GM18505 (cell line): ENCODE measurements around the gene NUDCD3.

Source experiments
- ATAC-seq: cut with Tn5 transposase; IDR thresholded peaks from one replicate; pipeline ENCODE4 v1.9.1; 2021; ENCODE audit not compliant: unreplicated experiment
- POLR2A ChIP-seq: IDR thresholded peaks from 4 replicates; pipeline ENCODE4 v1.6.1; 2011; ENCODE audit warnings: borderline replicate concordance; ENCODE audit not compliant: insufficient read depth, insufficient read length; ENCODE audit errors: extremely low read depth

NUDCD3 gene

GRCh38 chr7:44382459-44383265 lies 107.8 kb downstream of the NUDCD3 start:
- no peak for TF ChIP-seq POLR2A
- ATAC-seq = no peak

- no peak for TF ChIP-seq POLR2A
- ATAC-seq = no peak
Measured at GRCh38 chr7:44381494-44382220, 108.8 kb downstream of the NUDCD3 start.

GRCh38 chr7:44380831-44381493 lies 109.5 kb downstream of the NUDCD3 start:
- TF ChIP-seq POLR2A = no peak
- ATAC-seq = no peak

GRCh38 chr7:44380189-44380830 lies 110.1 kb downstream of the NUDCD3 start:
- TF ChIP-seq POLR2A = no peak
- ATAC-seq = no peak

GRCh38 chr7:44379366-44380188 lies 110.9 kb downstream of the NUDCD3 start:
- no peak for ATAC-seq
- no peak for TF ChIP-seq POLR2A

GRCh38 chr7:44378744-44379143 lies 111.7 kb downstream of the NUDCD3 start:
- ATAC-seq = no peak
- TF ChIP-seq POLR2A = no peak

GRCh38 chr7:44377681-44378421 lies 112.6 kb downstream of the NUDCD3 start:
- ATAC-seq = peak; percentile 83
- no peak for TF ChIP-seq POLR2A

- ATAC-seq = no peak
- no peak for TF ChIP-seq POLR2A
Measured at GRCh38 chr7:44377134-44377463, 113.4 kb downstream of the NUDCD3 start.

GRCh38 chr7:44376429-44377133 lies 113.9 kb downstream of the NUDCD3 start:
- ATAC-seq = no peak
- TF ChIP-seq POLR2A = no peak

- ATAC-seq = no peak
- TF ChIP-seq POLR2A = no peak
Measured at GRCh38 chr7:44375926-44376342, 114.5 kb downstream of the NUDCD3 start.

GRCh38 chr7:44375236-44375699 lies 115.2 kb downstream of the NUDCD3 start:
- no peak for ATAC-seq

More at GRCh38 chr7:44375236-44375699, 115.2 kb downstream of the NUDCD3 start:
- no peak for TF ChIP-seq POLR2A
